GM19467 (cell line): ENCODE measurements around the gene CHCHD6.

Experiments
- ATAC-seq: cut with Tn5 transposase; IDR thresholded peaks from one replicate; pipeline ENCODE4 v1.9.1; 2021; ENCODE audit warnings: mild to moderate bottlenecking, moderate library complexity; ENCODE audit not compliant: unreplicated experiment

Gene CHCHD6

GRCh38 chr3:127000761-127001160 is 296.7 kb downstream of the CHCHD6 start:
- ATAC-seq = no peak

GRCh38 chr3:127001486-127002194 is 297.6 kb downstream of the CHCHD6 start:
- ATAC-seq = no peak

- ATAC-seq = no peak
Observed at GRCh38 chr3:127002195-127003174, 298.4 kb downstream of the CHCHD6 start.

- no peak for ATAC-seq
Observed at GRCh38 chr3:127003175-127003555, 299.1 kb downstream of the CHCHD6 start.

GRCh38 chr3:127003601-127004280 is 299.7 kb downstream of the CHCHD6 start:
- ATAC-seq = no peak

- no peak for ATAC-seq
Observed at GRCh38 chr3:127004641-127005397, 300.8 kb downstream of the CHCHD6 start.

- no peak for ATAC-seq
Observed at GRCh38 chr3:127005864-127006500, 301.9 kb downstream of the CHCHD6 start.

- ATAC-seq = no peak
Observed at GRCh38 chr3:127006781-127007436, 302.9 kb downstream of the CHCHD6 start.

GRCh38 chr3:127008236-127008635 is 304.2 kb downstream of the CHCHD6 start:
- ATAC-seq = no peak

- ATAC-seq = no peak
Observed at GRCh38 chr3:127009531-127009930, 305.5 kb downstream of the CHCHD6 start.
